GM18873 (cell line): ENCODE measurements around the gene KAZN.

Source experiments
- ATAC-seq: cut with Tn5 transposase; IDR thresholded peaks from one replicate; pipeline ENCODE4 v1.9.1; 2021; ENCODE audit warnings: mild to moderate bottlenecking, moderate library complexity, moderate number of reproducible peaks; ENCODE audit not compliant: unreplicated experiment, low FRiP score

KAZN gene

GRCh38 chr1:15011661-15012060, 413.2 kb downstream of the KAZN start:
- no peak for ATAC-seq

- ATAC-seq: no peak
These were observed 414.3 kb downstream of the KAZN start for GRCh38 chr1:15012822-15013221.

- ATAC-seq: no peak
These were observed 415.3 kb downstream of the KAZN start for GRCh38 chr1:15013767-15014166.

GRCh38 chr1:15014516-15014915, 416.0 kb downstream of the KAZN start:
- no peak for ATAC-seq

- ATAC-seq: no peak
These were observed 417.5 kb downstream of the KAZN start for GRCh38 chr1:15016001-15016400.

- no peak for ATAC-seq
These were observed 418.0 kb downstream of the KAZN start for GRCh38 chr1:15016526-15016925.

- no peak for ATAC-seq
These were observed 418.6 kb downstream of the KAZN start for GRCh38 chr1:15017120-15017519.

GRCh38 chr1:15018767-15019166, 420.3 kb downstream of the KAZN start:
- ATAC-seq: no peak

GRCh38 chr1:15020943-15021745, 422.7 kb downstream of the KAZN start:
- no peak for ATAC-seq

GRCh38 chr1:15022048-15022447, 423.6 kb downstream of the KAZN start:
- no peak for ATAC-seq

GRCh38 chr1:15023205-15023604, 424.7 kb downstream of the KAZN start:
- no peak for ATAC-seq

- ATAC-seq: no peak
These were observed 425.5 kb downstream of the KAZN start for GRCh38 chr1:15023976-15024375.

GRCh38 chr1:15026117-15026489, 427.6 kb downstream of the KAZN start:
- ATAC-seq: no peak

GRCh38 chr1:15027515-15027986, 429.1 kb downstream of the KAZN start:
- ATAC-seq: no peak

- ATAC-seq: no peak
These were observed 429.6 kb downstream of the KAZN start for GRCh38 chr1:15028102-15028501.

GRCh38 chr1:15028616-15029015, 430.1 kb downstream of the KAZN start:
- ATAC-seq: no peak

- ATAC-seq: no peak
These were observed 430.6 kb downstream of the KAZN start for GRCh38 chr1:15029036-15029435.

- ATAC-seq: no peak
These were observed 431.3 kb downstream of the KAZN start for GRCh38 chr1:15029786-15030185.

GRCh38 chr1:15031251-15031933, 432.9 kb downstream of the KAZN start:
- ATAC-seq: no peak

- ATAC-seq: no peak
These were observed 434.8 kb downstream of the KAZN start for GRCh38 chr1:15033264-15033663.

- ATAC-seq: no peak
These were observed 436.2 kb downstream of the KAZN start for GRCh38 chr1:15034656-15035055.

- no peak for ATAC-seq
These were observed 436.8 kb downstream of the KAZN start for GRCh38 chr1:15035236-15035635.
